A549 (cell line): Measurements from ENCODE around the gene TAF10.

Experiments used
- HOXA7 ChIP-seq: fragments of 250-450 bp; sonication (Bioruptor Pico); IDR thresholded peaks from 2 replicates; pipeline ENCODE4 v1.5.0; 2020; ENCODE audit warnings: mild to moderate bottlenecking, moderate library complexity
- HOXB5 ChIP-seq: fragments of 250-450 bp; sonication (Bioruptor Pico); IDR thresholded peaks from 2 replicates; pipeline ENCODE4 v1.5.0; 2020; ENCODE audit warnings: mild to moderate bottlenecking, moderate library complexity
- POLR2A ChIP-seq: IDR thresholded peaks from 2 replicates; pipeline ENCODE4 v1.6.1; 2012; ENCODE audit warnings: mild to moderate bottlenecking, low read length
- RFX5 ChIP-seq: fragments of 450-650 bp; IDR thresholded peaks from 2 replicates; pipeline ENCODE4 v1.7.1; 2014; ENCODE audit warnings: antibody characterized with exemption, mild to moderate bottlenecking, moderate library complexity
- ZNF302 ChIP-seq: fragments of 250-450 bp; sonication (Bioruptor Pico); IDR thresholded peaks from 2 replicates; pipeline ENCODE4 v1.9.0; 2021; ENCODE audit warnings: inconsistent platforms, mild to moderate bottlenecking, moderate library complexity
- TF ChIP-seq, protein P1 (sequence below): fragments of >200 bp; sonication (Bioruptor Twin); formaldehyde crosslinking; IDR thresholded peaks from 3 replicates; pipeline ENCODE4 v1.5.1; 2016
- TF ChIP-seq, protein P2 (sequence below): fragments of 200-600 bp; sonication (generic); IDR thresholded peaks from 2 replicates; pipeline ENCODE4 v1.6.1; 2016; ENCODE audit warnings: antibody characterized with exemption, mild to moderate bottlenecking, moderate library complexity
- TF ChIP-seq, protein P3 (sequence below): fragments of 250-450 bp; sonication (Bioruptor Pico); IDR thresholded peaks from 2 replicates; pipeline ENCODE4 v1.5.0; 2021; ENCODE audit warnings: mild to moderate bottlenecking, moderate library complexity, borderline replicate concordance

DNA sequence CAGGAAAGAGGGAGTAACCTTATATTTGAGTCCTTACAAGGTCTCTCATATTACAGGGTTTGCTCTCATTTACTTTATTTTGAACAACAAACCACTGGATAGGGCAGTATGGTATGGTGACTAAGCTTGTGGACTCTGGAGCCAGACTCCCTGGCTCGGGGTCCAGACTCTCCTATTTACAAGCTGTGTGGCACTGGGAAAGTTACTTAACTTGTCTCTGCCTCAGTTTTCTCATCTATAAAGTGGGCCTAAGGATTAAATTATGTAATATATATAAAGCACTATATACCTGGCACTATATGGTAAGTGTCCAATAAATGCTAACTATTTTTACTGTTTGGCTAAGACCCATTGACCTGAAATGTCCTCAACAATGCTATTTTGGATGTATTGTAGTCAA, 45.3 kb upstream of the TAF10 start:
- TF ChIP-seq ZNF302 (CRISPR knock-in tag) (no peak), POLR2A (no peak), RFX5 (no peak), HOXA7 (CRISPR knock-in tag) (no peak), HOXB5 (CRISPR knock-in tag) (no peak)
- TF ChIP-seq, protein P1, sequence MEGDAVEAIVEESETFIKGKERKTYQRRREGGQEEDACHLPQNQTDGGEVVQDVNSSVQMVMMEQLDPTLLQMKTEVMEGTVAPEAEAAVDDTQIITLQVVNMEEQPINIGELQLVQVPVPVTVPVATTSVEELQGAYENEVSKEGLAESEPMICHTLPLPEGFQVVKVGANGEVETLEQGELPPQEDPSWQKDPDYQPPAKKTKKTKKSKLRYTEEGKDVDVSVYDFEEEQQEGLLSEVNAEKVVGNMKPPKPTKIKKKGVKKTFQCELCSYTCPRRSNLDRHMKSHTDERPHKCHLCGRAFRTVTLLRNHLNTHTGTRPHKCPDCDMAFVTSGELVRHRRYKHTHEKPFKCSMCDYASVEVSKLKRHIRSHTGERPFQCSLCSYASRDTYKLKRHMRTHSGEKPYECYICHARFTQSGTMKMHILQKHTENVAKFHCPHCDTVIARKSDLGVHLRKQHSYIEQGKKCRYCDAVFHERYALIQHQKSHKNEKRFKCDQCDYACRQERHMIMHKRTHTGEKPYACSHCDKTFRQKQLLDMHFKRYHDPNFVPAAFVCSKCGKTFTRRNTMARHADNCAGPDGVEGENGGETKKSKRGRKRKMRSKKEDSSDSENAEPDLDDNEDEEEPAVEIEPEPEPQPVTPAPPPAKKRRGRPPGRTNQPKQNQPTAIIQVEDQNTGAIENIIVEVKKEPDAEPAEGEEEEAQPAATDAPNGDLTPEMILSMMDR = no peak
- TF ChIP-seq, protein P2, sequence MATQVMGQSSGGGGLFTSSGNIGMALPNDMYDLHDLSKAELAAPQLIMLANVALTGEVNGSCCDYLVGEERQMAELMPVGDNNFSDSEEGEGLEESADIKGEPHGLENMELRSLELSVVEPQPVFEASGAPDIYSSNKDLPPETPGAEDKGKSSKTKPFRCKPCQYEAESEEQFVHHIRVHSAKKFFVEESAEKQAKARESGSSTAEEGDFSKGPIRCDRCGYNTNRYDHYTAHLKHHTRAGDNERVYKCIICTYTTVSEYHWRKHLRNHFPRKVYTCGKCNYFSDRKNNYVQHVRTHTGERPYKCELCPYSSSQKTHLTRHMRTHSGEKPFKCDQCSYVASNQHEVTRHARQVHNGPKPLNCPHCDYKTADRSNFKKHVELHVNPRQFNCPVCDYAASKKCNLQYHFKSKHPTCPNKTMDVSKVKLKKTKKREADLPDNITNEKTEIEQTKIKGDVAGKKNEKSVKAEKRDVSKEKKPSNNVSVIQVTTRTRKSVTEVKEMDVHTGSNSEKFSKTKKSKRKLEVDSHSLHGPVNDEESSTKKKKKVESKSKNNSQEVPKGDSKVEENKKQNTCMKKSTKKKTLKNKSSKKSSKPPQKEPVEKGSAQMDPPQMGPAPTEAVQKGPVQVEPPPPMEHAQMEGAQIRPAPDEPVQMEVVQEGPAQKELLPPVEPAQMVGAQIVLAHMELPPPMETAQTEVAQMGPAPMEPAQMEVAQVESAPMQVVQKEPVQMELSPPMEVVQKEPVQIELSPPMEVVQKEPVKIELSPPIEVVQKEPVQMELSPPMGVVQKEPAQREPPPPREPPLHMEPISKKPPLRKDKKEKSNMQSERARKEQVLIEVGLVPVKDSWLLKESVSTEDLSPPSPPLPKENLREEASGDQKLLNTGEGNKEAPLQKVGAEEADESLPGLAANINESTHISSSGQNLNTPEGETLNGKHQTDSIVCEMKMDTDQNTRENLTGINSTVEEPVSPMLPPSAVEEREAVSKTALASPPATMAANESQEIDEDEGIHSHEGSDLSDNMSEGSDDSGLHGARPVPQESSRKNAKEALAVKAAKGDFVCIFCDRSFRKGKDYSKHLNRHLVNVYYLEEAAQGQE = no peak
- TF ChIP-seq, protein P3, sequence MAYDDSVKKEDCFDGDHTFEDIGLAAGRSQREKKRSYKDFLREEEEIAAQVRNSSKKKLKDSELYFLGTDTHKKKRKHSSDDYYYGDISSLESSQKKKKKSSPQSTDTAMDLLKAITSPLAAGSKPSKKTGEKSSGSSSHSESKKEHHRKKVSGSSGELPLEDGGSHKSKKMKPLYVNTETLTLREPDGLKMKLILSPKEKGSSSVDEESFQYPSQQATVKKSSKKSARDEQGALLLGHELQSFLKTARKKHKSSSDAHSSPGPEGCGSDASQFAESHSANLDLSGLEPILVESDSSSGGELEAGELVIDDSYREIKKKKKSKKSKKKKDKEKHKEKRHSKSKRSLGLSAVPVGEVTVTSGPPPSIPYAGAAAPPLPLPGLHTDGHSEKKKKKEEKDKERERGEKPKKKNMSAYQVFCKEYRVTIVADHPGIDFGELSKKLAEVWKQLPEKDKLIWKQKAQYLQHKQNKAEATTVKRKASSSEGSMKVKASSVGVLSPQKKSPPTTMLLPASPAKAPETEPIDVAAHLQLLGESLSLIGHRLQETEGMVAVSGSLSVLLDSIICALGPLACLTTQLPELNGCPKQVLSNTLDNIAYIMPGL (CRISPR knock-in tag) = no peak
